NCI-H446 (cell line): ENCODE results near the gene IFI16.
"Not testable (repeated sequence)": the region's sequence is repeated elsewhere in the genome, so short reads cannot be mapped to it uniquely, and the experiment has no call there.

Source experiments
- DNase-seq, 2 experiments: peaks; one replicate each; lab custom pipeline; 2025; lab: John Stamatoyannopoulos, UW

Gene IFI16

DNA sequence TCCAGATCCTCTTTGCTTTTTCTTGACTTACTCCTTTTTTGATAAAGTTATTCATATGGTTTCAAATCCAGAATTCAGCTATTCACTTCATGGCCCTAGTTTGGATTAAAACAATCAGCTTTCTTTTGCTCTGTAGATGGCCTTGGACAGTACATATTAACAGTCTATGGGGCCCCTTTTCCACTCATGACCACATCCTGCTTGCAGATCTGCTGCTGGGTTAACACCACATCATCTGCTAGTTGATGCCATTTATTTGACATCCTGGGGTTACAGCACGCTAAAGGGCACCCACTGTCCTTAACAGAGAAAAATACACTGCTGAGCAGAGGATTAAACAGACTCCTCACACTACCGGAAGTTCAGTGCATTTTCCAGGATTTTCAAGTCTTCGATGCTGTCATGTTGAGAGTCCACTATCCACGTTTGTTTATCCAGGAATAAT is 941 bp upstream of the IFI16 start:
- no peak for DNase-seq

- no peak for DNase-seq
Observed at GRCh38 chr1:159009287-159009686, 420 bp upstream of the IFI16 start.

DNA sequence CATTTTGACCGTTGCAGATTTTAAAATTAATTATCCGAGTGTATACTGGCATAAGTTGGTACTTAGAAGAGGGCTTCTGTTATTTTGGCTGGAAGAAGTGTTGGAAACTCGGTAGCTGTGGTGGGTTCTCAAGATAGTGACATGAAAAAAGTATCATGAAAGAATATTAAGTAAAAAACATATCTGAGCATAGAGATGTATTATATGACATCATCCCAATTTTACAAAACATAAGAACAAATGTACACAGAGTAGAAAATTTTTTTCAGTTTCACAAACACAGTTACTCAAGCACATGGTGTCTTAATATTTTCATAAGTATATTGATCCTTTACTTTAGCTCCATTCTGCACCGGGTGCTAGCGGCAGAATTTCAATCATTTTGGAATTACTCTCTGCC is 684 bp downstream of the IFI16 start:
- DNase-seq, result no peak

- not testable (repeated sequence) for DNase-seq
Observed at GRCh38 chr1:159011001-159011400, 1.3 kb downstream of the IFI16 start.

GRCh38 chr1:159011751-159012150 is 2.0 kb downstream of the IFI16 start:
- no peak for DNase-seq

GRCh38 chr1:159012495-159012894 is 2.8 kb downstream of the IFI16 start:
- DNase-seq, result no peak

DNA sequence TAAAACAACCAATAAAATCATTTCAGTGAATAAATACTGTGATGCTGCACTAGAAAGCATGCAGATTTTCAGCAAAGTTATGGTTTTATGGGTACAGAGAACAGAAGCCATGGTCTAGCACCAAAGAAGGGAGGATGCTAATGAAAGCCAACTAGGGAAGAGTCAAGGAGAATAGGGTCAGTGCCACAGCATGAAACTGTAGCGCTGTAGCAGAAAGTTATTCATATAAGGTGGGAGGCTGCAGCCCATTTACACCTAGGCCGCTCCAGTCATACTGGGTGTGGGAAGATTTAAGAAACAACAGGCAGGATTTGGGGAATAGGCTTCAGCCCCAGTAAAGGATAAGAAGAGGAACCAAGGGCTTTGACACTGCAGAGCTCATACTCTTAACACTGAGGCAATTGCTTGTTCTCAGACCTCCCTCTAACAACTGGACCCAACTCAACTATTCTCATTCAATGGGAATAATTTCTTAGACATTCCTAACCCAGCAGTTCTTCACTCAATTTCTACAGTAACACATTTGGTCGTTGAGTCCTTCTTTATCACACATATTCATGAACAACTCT is 4.4 kb downstream of the IFI16 start:
- no peak for DNase-seq

DNA sequence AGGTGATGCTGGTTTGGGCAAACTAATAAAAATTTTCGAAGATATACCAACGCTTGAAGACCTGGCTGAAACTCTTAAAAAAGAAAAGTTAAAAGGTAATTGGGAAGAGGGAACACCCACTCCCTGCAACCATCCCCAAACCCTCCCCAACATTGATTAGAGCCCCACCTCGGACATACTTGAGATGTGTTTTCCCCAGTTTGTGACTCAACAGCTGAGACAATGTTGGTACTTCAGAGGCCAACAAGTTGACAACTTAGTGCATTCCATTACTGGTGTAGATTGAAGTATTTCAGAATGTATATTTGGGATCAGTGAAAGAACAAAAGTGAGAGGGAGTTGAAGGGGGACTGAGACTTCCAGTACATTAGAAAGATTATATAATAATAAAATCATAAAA is 5.1 kb downstream of the IFI16 start:
- no peak for DNase-seq

DNA sequence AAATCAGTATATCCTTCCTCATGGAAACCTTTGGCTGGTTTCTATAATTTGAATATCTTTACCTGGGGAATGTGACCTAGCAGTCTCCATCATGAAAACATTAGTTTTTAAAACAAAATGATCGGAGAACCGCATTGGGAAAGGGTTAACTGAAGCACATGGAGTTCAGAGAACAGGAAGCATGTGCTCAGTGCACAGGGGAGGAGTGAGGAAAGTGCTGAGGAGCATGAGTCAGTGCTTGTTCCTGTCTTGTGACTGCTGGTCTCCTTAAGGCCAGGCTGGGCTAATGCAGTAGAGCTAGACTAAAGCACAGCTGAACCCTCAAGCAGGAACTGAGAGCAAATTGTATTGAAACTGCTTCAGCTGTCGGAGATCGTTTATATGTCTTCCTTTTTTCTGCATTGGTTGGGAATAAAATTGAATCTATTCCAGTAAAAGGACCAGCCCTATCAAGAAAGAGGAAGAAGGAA is 5.8 kb downstream of the IFI16 start:
- DNase-seq, result no peak

GRCh38 chr1:159023723-159024122 is 14.0 kb downstream of the IFI16 start:
- DNase-seq, result no peak

DNA sequence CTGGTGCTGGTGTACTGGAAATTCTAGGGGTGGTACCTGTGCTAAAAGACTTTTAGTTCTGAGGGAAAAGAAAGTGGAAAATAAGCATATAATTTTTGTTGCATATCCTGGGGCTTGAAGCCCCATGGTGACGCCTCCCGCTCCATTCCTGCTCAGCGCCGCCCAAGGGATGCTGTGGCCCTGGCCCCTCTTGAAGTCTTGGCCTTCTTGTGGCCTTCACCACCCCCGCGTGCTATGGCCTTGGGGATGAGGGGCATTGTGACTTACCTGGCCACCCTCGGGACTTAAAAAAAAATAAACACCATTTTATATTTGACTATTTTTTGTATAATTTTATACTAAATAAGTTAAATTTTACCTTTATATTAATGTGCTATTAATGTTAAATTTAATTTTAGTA is 15.3 kb downstream of the IFI16 start:
- DNase-seq, result no peak

- DNase-seq, result not testable (repeated sequence)
Observed at GRCh38 chr1:159026841-159027240, 17.1 kb downstream of the IFI16 start.

DNA sequence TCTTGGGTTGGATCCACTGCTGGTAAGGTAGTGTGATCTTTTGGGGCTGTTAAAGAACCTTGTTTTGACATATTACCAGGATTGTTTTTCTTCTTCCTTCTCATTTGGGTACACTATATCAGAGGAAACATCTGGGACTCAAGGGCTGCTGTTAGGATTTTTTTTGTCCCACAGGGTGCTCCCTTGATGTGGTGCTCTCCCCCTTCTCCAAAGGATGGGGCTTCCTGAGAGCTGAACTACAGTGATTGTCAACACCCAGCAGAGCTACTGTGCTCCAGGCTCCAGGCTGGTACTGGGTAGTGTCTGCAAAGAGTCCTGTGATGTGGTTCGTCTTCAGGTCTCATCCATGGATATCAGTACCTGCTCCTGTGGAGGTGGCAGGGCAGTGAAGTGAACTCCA is 20.6 kb downstream of the IFI16 start:
- DNase-seq, result no peak

DNA sequence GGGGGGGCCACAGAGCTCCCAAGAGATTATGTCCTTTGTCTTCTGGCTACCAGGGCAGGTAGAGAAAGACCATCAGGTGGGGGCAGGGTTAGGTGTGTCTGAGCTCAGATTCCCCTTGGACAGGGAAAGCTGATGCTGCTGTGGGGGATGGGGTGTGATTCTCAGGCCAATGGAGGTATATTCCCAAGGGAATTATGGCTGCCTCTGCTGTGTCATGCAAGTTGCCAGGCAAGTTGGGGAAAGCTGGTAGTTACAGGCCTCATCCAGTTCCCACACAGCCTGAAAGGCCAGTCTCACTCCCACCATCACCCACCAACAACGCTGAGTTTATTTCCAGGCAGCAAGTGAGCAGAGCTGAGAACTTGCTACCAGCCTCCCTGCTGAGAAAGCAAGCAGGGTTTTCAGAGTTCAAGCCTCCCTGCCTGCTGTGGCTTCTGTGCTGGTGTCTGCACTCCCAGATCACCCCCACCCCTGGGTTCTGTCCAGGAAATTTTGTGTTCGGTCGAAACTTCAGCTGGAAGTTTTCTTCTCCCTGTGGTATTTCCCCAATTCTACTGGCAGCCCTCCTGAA is 21.3 kb downstream of the IFI16 start:
- DNase-seq, result no peak

DNA sequence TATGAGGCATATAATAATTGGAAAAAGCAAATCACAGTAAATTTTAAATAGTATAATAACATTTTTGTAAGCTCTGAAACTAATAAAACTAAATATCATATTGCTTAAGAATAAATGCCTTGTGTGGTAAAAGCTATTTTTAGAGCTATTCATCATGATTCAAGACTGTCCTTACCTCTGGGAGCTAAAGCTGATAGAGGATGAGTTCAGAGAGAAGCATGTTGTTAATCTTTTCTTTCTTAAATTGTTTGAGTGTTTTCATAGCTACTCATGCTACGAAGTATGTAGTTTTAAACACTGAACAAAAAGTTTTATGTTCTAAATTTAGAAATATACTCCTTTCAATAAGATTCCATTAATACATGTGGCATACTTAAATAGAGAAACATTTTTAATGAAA is 30.5 kb downstream of the IFI16 start:
- DNase-seq, result no peak

DNA sequence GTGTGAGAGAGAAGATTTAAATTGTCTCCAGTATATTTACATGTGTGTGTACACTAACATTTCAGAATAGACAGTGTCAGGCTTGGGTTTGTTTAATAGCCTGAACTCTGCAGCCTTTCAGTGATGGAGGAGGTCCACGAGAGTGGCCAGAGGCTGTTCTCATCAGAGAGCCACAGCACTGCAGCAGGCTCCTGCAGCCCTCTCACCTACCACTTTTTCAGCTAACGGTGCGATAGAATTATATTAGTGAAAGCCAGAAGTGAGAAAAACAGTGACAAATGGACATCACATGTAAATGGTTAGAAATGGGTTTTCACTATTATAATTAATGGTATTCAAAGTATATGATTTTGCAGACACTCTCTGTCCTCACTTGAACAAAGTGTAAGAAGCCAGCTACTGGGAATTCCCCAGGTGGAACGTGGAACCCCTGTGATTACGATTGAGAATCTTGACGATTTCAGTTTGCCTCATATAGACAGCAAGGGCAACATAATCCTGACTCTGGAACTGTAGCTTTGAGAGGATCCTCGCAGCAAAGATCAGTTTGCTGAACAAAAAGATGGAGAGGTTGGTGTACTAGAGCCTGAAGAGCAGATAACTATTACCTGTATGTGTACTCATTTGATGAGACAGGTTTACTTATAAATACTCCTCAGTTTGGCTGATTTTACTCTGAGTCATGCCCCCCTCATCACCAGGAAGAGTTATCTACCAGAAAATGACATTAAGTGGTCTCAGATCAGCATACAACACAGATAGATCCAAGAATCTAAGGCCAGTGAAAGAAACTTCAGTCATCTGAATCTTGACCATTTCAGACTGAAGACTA is 31.4 kb downstream of the IFI16 start:
- no peak for DNase-seq

DNA sequence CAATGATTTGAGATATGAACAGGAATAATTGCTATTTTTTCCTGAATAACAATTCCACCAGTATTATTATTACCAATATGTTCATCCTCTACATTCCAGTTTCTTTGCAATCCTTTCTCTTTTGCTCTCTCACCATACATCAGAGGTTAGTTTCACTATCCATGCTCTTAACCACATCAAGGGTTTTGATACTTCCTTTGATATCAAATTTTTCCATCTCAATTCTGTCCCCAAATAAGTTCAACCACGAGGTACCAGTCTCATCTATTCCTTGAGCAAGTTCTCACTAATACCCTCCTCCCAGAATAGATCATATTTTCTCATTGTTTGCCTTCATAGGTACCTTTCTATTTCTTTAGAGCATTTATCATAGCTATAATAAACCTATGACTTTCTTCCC is 36.8 kb downstream of the IFI16 start:
- not testable (repeated sequence) for DNase-seq

- DNase-seq, result no peak
Observed at GRCh38 chr1:159051436-159051835, 41.7 kb downstream of the IFI16 start.

DNA sequence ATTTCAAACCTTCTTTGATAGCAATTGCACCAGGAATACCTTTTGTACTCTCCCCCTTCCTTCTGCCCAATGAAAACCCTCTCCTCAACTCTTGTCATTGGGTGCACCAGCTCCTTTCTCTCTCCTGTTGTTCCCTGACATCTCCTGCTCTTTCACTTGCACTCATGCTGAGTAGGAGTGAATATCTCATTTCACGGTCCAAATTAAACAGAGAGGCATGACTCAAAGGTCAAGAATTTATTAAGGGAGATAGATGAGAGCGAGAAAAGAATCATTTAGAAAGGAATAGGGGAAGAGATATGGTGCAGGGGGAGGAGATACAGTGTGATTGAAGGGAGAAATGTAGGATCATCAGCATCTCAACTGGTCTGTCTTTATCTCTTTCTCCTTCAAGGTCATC is 44.7 kb downstream of the IFI16 start:
- no peak for DNase-seq

DNA sequence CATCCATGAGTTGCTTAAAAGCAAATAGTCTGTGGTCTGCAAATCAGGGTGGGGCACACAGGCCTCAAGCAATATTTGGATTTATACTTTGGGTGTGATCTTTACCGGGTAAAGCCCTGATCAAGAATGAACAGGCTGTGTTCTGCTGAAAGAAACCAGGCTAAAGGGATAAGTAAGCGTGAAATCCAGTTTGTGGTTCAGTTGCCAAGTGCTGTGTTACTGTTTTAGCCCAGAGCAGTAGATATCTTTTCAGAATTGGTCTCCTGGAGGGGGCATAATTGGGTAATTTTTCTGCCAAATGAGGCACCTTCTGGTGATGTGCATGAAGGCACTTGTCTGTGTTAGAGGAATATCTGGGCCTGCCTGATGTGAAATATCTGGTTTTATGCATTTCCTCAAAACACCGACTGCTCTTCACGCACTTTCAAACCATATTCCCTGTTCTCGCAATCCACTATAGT is 45.5 kb downstream of the IFI16 start:
- DNase-seq, result peak in 1 of 2 experiments; percentile 40

DNA sequence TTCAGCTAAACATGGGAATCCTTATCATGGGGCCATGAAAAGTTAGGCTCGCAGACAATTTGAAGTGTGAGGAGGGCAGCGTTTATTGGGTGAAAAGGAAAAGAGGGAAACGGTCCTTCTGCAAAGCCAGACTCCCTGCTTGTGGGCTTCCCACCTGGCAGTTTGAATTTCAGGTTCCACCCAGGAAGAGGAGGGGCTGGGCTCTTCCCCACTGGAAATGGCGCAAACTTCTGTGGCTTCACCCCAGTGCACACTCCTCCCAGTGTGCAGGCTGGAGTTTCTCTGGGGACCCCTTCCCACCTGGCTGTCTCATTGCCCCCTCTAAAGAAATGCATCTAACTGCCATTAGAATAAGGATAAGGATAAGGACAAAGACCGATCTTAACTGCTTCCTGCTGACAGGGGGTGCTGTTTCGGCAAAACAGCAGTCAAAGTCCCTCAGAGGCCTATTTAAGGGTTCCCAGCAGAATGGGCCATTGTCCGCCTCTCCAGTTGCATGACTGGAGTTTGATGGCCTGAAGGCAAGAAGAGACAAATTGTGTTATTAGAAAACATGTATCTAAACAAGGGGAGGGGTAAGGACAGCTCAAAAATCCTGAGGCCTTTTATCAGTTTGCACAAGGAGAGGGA is 46.5 kb downstream of the IFI16 start:
- no peak for DNase-seq

- no peak for DNase-seq
Observed at GRCh38 chr1:159058751-159059150, 49.0 kb downstream of the IFI16 start.

DNA sequence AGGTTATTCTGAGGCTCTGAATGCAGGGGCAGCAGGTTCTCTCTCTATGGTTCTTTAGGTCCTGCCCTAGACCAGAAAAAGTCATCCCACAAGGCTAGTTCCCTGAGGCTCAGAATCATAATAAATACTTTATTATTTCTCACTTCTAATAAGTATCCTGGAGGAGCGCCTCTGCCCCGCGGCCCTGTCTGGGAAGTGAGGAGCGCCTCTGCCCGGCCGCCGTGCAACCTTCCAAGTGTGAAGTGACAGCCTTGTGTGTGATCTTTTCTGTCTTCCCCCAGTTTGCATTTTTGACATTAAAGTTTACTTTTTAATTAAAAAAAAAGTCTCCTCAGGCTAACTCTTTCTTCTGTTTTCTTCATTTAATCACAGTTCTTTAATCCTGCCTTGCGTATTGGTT is 55.4 kb downstream of the IFI16 start:
- DNase-seq, result no peak
